Thyroid gland (tissue), 4 donors: Measurements from ENCODE around the gene FOXC2. TPM values are rescaled to one million over a fixed set of nuclear protein-coding genes. Genes with fewer than 3 reads are reported as not detected.
A peak's percentile ranks its signal among the peaks of the same experiment; 100 is the strongest.

Source experiments
- DNase-seq, 2 donors: peaks; one replicate each; pipeline ENCODE4 v3.0.0-alpha.2; 2019
- H3K27ac ChIP-seq, 3 donors: fragments of 200-600 bp; sonication (generic); 1 replicate in 2 of 3; 2 replicates in 1 of 3; pipeline ENCODE4 v1.5.1; 2016 to 2019; ENCODE audit warnings: mild to moderate bottlenecking in 1 of 3, moderate library complexity in 1 of 3
- H3K27me3 ChIP-seq: fragments of 200-600 bp; sonication (generic); one replicate; pipeline ENCODE4 v1.5.1; 2019
- H3K36me3 ChIP-seq, 2 donors: fragments of 200-600 bp; sonication (generic); one replicate each; pipeline ENCODE4 v1.5.1; 2016 to 2019
- H3K4me1 ChIP-seq, 2 donors: fragments of 200-600 bp; sonication (generic); one replicate each; pipeline ENCODE4 v1.5.1; 2017 to 2019
- H3K4me3 ChIP-seq, 3 donors: fragments of 200-600 bp; sonication (generic); replicated peaks in 1 of 3; 1 replicate in 2 of 3; 2 replicates in 1 of 3; pipeline ENCODE4 v1.5.1; 2016; ENCODE audit warnings: mild to moderate bottlenecking in 1 of 3
- H3K9me3 ChIP-seq: fragments of 200-600 bp; sonication (generic); one replicate; pipeline ENCODE4 v1.5.1; 2017
- CTCF ChIP-seq, 6 experiments: fragments of 200-600 bp in 3 of 6; fragments of 450-650 bp in 3 of 6; sonication (generic) in 3 of 6; IDR thresholded peaks; one replicate each; pipeline ENCODE4 v1.5.1; 2016 to 2019; ENCODE audit warnings: antibody characterized with exemption in 6 of 6, mild to moderate bottlenecking in 2 of 6, inconsistent platforms in 1 of 6, moderate library complexity in 1 of 6
- POLR2A ChIP-seq, 2 donors: fragments of 450-650 bp; IDR thresholded peaks; one replicate each; pipeline ENCODE4 v1.6.1; 2017; ENCODE audit warnings: antibody characterized with exemption in 2 of 2, mild to moderate bottlenecking in 2 of 2, moderate library complexity in 1 of 2
- WGBS, 2 donors: methylation state at CpG; one replicate each; pipeline ENCODE4 v1.1.5; 2017; 5-methylcytosine and 5-hydroxymethylcytosine counted together
- intact Hi-C: fragments of 100-400 bp; cut with DNase I; formaldehyde crosslinking; loops from one replicate; pipeline ENCODE4 v1.15.1; 2023
- total RNA-seq, 4 donors: library from RNA; depleted of rRNA; stranded (reverse); fragments of >200 nt; gene quantifications; one replicate each; pipeline ENCODE4 v1.2.3, GENCODE V29; 2016

Gene FOXC2
- total RNA-seq, 4 donors from 2014 or later = 1.9 to 4.0 (median 2.1) TPM

GRCh38 chr16:86562356-86562755 lies 4.3 kb upstream of the FOXC2 start:
- Histone ChIP-seq H3K27me3 (peaks cover 6% of the 10 kb centered on the region), H3K27ac (no peak overlapping the region), H3K4me3 (no peak overlapping the region), H3K36me3 (no peaks in the 10 kb centered on the region), H3K9me3 (no peaks in the 10 kb centered on the region), H3K4me1 (peaks cover 11 to 17% of the 10 kb centered on the region in 2 donors)
- WGBS, 2 donors = 80 to 83% methylated on average over 6 of the region's 6 CpGs
- no peak for TF ChIP-seq POLR2A (IDR thresholded peaks at IDR 0.05)
- intact Hi-C loops = loop anchor here (5.0 kb wide), 2 partner anchors 715 to 730 kb away; no protein-coding TSS in a partner anchor
- DNase-seq = no peak

GRCh38 chr16:86563469-86564345 lies 2.9 kb upstream of the FOXC2 start:
- DNase-seq = peak; percentile 91 to 92
- peak; percentile 98 to 100 (median 99) for TF ChIP-seq CTCF (IDR thresholded peaks at IDR 0.05)
- TF ChIP-seq POLR2A (IDR thresholded peaks at IDR 0.05) = no peak
- H3K27ac ChIP-seq = no peak overlapping the region
- peaks cover 11 to 17% of the 10 kb centered on the region in 2 donors for H3K4me1 ChIP-seq
- no peaks in the 10 kb centered on the region for H3K36me3 ChIP-seq
- H3K4me3 ChIP-seq = no peak overlapping the region
- intact Hi-C loops = loop anchor here (5.0 kb wide), 2 partner anchors 714 to 729 kb away; no protein-coding TSS in a partner anchor
- H3K9me3 ChIP-seq = no peaks in the 10 kb centered on the region
- peaks cover 7% of the 10 kb centered on the region for H3K27me3 ChIP-seq
- WGBS, 2 donors = 2 to 3% methylated on average over 41 of the region's 41 CpGs

- WGBS, 2 donors = 36 to 41% methylated on average over 16 of the region's 16 CpGs
- DNase-seq = no peak
- no peak for TF ChIP-seq CTCF (IDR thresholded peaks at IDR 0.05)
- no peak for TF ChIP-seq POLR2A (IDR thresholded peaks at IDR 0.05)
- peaks cover 11 to 17% of the 10 kb centered on the region in 2 donors for H3K4me1 ChIP-seq
- no peaks in the 10 kb centered on the region for H3K36me3 ChIP-seq
- H3K9me3 ChIP-seq = no peaks in the 10 kb centered on the region
- peaks cover 19% of the 10 kb centered on the region for H3K27me3 ChIP-seq
- H3K4me3 ChIP-seq = no peak overlapping the region
- intact Hi-C loops = loop anchor here (5.0 kb wide), 1 partner anchor 492 kb away; no protein-coding TSS in a partner anchor
- no peak overlapping the region for H3K27ac ChIP-seq
Measured at GRCh38 chr16:86565181-86565631, 1.4 kb upstream of the FOXC2 start.

GRCh38 chr16:86565644-86566511 lies 751 bp upstream of the FOXC2 start:
- no peak overlapping the region for H3K27ac ChIP-seq
- intact Hi-C loops = loop anchor here (5.0 kb wide), 1 partner anchor 491 kb away; no protein-coding TSS in a partner anchor
- no peaks in the 10 kb centered on the region for H3K9me3 ChIP-seq
- no peak overlapping the region for H3K4me3 ChIP-seq
- DNase-seq = no peak
- no peaks in the 10 kb centered on the region for H3K36me3 ChIP-seq
- WGBS, 2 donors = 10 to 18% methylated on average over 34 to 53 of the region's 53 CpGs
- no peak for TF ChIP-seq POLR2A (IDR thresholded peaks at IDR 0.05)
- peaks cover 25% of the 10 kb centered on the region for H3K27me3 ChIP-seq
- H3K4me1 ChIP-seq = peaks cover 11 to 19% of the 10 kb centered on the region in 2 donors

- Histone ChIP-seq H3K9me3 (no peaks in the 10 kb centered on the region), H3K4me1 (peaks cover 11 to 21% of the 10 kb centered on the region in 2 donors), H3K36me3 (no peaks in the 10 kb centered on the region), H3K27me3 (peaks cover 30% of the 10 kb centered on the region), H3K27ac (peak overlapping the region; percentile 29 to 71 (median 71)), H3K4me3 (peak overlapping the region in 1 of 3 donors; percentile 31)
- intact Hi-C loops = loop anchor here (5.0 kb wide), 1 partner anchor 490 kb away; no protein-coding TSS in a partner anchor
- no peak for DNase-seq
- no peak for TF ChIP-seq POLR2A (IDR thresholded peaks at IDR 0.05)
- no peak for TF ChIP-seq CTCF (IDR thresholded peaks at IDR 0.05)
- WGBS, 2 donors = 0 to 1% methylated on average over 3 to 25 of the region's 88 CpGs
Measured at GRCh38 chr16:86566966-86567700, 504 bp downstream of the FOXC2 start.
